K562 treated with DMSO at 1 percent for 4 hours (cell line): ENCODE data around the gene TMEM30A. TPM values are rescaled to one million over a fixed set of nuclear protein-coding genes. Genes with fewer than 3 reads are reported as not detected.

Experiments used
- total RNA-seq: library from RNA; unstranded; fragments of 300-600 nt; gene quantifications from 2 replicates; pipeline ENCODE4 v1.2.3, GENCODE V29; 2022; ENCODE audit not compliant: insufficient read depth

TMEM30A gene
- total RNA-seq: 27.5 and 27.9 TPM in 2 replicates

GRCh38 chr6:75284632-75285282 is at the start of gene TMEM30A:
TSS of gene TMEM30A (minus strand) at chr6:75284792. CDS start at chr6:75284638, 154 bp downstream.

GRCh38 chr6:75243333-75244062 is 41.1 kb downstream of the TMEM30A start, which contains the start of gene COX7A2:
TSS of gene COX7A2 (minus strand) at chr6:75243801. CDS start at chr6:75243734, 67 bp downstream.

GRCh38 chr6:75205776-75206575 is 78.6 kb downstream of the TMEM30A start, which contains the start of gene COL12A1:
TSS of gene COL12A1 (minus strand) at chr6:75206053. CDS start at chr6:75202792, 3,261 bp downstream.

Other genes with a start within 250 kb of the TMEM30A start
- gene COL12A1, start 78.7 kb downstream of the TMEM30A start, total RNA-seq: not detected in 2 replicates
- 306 and 310 TPM in 2 replicates for gene COX7A2, start 41.0 kb downstream of the TMEM30A start, total RNA-seq
- 0.18 and 0.29 TPM in 2 replicates for gene FILIP1, start 209.0 kb upstream of the TMEM30A start, total RNA-seq